NCI-H2196 treated with DMSO at 0.1 percent for 48 hours (cell line): ENCODE data around the gene PTTG1IP2.

Experiments used
- DNase-seq: peaks from one replicate; lab custom pipeline; 2025; ENCODE audit not compliant: unreplicated experiment; lab: John Stamatoyannopoulos, UW

PTTG1IP2 gene

GRCh38 chr7:90474284-90475210, 5.1 kb downstream of the PTTG1IP2 start:
- no peak for DNase-seq

DNA sequence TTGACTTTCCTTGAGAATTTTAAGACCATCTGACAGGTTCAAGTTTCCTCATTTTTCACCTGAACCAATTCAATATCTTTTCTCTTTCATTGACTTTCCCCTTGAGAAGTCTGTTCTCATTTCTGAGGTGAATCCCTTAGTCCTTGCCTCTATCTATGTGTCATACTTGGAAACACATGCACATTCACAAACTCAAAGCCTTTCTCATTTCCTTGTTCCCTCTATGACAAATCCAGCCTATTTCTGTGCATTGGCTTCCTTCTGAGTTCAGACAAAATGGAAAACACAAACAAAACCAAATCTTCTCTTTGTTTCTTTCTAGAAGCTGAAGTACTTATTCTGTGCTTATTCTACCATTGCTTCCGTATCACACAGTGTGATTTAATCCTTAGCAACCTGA, 13.8 kb downstream of the PTTG1IP2 start:
- no peak for DNase-seq

DNA sequence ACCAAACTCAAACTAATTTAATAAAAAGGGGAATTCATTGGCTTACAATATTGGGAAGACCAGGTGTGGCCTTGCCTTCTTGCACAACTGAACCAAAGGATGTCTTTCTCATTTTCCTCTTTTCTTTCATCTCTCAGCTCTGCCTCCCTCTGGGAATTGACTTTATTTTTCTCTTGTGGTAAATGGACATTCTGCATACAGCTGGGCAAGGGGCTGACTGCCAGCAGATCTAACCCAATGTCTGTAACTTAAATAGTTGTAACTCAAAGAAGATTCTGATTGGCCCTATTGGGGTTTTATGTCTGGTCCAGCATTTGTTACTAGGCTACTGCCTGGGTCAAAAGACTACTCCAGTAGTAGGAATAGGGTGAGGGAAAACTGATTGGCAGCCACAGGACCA, 15.3 kb downstream of the PTTG1IP2 start:
- no peak for DNase-seq

GRCh38 chr7:90485734-90486316, 16.4 kb downstream of the PTTG1IP2 start:
- DNase-seq = no peak

DNA sequence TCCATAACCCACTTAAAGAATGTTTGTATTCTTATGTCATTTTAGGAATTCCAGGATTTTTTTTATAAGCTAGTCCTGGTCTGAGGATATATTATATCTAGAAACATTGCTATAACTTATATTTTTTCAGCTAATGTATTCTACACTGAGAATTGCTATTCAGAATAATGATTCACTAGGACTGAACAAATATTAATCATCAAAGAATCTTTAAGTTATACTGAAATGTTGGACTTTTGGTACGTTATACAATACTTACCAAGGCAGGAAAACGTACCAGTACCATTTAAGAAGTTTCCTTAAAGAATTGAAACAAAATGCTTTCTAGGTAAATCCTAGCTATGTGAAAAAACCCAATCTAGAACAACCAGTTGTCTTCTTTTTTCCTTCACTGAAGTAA, 18.4 kb downstream of the PTTG1IP2 start:
- DNase-seq = no peak

DNA sequence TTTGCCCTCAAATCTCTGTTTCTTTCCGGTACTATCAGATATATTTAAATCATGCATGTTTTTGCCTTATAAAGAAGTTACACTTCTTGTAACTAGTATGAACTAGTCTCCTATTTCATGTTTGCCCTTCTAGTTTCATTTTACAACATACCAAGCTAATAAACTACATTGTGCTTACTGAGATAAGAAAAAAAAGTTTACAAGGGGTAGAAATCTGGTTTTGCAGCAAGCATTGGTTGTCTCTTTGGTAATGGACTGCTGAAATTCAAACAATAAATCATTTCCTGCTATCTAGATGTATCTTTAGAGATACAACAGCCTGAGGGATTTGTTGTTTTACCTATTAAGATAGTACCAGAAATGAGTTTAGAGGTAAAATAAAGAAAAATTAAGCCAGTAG, 18.8 kb downstream of the PTTG1IP2 start:
- no peak for DNase-seq

GRCh38 chr7:90492250-90492649, 22.8 kb downstream of the PTTG1IP2 start:
- DNase-seq = no peak

- DNase-seq = no peak
Observed at GRCh38 chr7:90495241-90495640, 25.8 kb downstream of the PTTG1IP2 start.

GRCh38 chr7:90502539-90502938, 33.1 kb downstream of the PTTG1IP2 start:
- DNase-seq = no peak

DNA sequence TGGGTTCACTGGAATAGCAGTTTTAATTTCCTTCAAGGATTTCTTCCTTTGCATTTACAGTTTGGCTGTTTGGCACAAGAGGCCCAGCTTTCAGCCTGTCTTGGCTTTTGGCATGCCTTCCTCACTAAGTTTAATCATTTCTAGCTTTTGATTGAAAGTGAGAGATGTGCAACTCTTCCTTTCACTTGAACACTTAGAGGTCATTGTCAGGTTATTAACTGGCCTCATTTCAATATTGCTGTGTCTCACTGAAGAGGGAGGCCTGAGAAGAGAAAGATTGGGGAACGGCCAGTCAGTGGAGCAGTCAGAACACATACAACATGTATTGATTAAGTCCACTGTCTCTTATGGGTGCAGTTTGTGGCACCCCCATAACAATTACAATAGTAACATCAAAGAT, 33.9 kb downstream of the PTTG1IP2 start:
- no peak for DNase-seq

GRCh38 chr7:90507692-90508091, 38.3 kb downstream of the PTTG1IP2 start:
- DNase-seq = no peak

- no peak for DNase-seq
Observed at GRCh38 chr7:90511776-90512175, 42.3 kb downstream of the PTTG1IP2 start.

GRCh38 chr7:90512821-90513254, 43.4 kb downstream of the PTTG1IP2 start:
- no peak for DNase-seq

GRCh38 chr7:90516257-90516656, 46.8 kb downstream of the PTTG1IP2 start:
- DNase-seq = no peak

DNA sequence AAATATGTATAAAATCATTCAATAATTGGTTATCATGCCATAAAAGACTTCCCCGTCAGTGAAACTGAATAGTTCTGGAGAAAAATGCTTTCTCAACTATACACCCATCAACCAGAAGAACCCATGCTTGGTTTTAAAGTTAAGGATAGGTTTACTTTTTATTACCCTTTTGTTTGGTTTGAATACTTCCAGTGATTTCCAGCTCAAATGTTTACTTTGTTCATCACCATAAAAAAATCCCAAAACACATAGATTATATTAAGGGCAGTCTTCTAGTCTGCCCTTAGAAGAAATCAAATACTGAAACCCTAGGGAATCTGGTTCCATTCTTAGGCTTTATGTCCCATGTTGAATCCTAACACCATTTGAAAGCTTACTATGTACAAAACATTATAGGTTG, 49.2 kb downstream of the PTTG1IP2 start:
- no peak for DNase-seq

GRCh38 chr7:90520484-90520883, 51.0 kb downstream of the PTTG1IP2 start:
- DNase-seq = no peak

DNA sequence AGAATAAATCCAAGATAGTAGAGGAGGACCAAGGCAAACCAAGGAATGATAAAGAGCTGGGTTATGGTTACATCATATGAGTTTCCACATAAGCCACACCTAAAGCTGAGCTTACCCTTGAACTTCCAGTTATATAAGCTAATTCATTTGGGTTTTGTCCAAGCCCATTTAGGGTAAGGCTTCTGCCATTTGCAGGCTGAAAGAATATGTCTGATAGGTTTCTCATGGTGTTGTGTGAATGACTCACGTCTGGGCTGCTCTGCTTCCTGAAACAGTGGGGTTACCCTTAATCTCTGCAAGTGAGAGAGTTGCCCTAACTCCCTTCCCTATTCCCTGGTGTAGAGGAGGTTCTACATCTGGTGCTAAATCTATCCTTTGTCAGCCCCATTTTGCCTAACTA, 60.8 kb downstream of the PTTG1IP2 start:
- no peak for DNase-seq

- DNase-seq = no peak
Observed at GRCh38 chr7:90532231-90532929, 62.9 kb downstream of the PTTG1IP2 start.

GRCh38 chr7:90536449-90536848, 67.0 kb downstream of the PTTG1IP2 start:
- no peak for DNase-seq

- DNase-seq = no peak
Observed at GRCh38 chr7:90538405-90538804, 69.0 kb downstream of the PTTG1IP2 start.

- DNase-seq = no peak
Observed at GRCh38 chr7:90540406-90540805, 71.0 kb downstream of the PTTG1IP2 start.

DNA sequence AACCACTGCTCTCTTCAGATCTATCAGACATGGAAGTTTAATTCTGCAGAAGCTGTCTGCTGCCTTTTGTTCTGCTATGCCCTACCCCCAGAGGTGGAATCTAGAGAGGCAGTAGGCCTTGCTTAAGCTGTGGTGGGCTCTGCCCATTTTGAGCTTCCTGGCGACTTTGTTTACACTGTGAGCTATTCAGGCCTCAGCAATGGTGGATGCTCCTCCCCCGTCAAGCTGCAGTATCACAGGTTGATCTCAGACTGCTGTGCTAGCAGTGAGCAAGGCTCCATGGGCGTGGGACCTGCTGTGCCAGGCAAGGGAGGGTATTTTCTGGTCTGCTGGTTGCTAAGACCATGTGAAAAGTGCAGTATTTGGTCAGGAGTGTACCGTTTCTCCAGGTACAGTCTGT, 81.6 kb downstream of the PTTG1IP2 start:
- DNase-seq = no peak
